Osteoblast (primary cell): ENCODE measurements around the gene PLA1A. TPM values are rescaled to one million over a fixed set of nuclear protein-coding genes. Genes with fewer than 3 reads are reported as not detected.
A peak's percentile ranks its signal among the peaks of the same experiment; 100 is the strongest.

Source experiments
- DNase-seq: peaks from one replicate; pipeline ENCODE4 v3.0.0; 2011; ENCODE audit warnings: low spot score, mixed read lengths; ENCODE audit not compliant: insufficient read length; ENCODE audit errors: missing footprints
- H2AFZ ChIP-seq: 2 replicates; pipeline ENCODE4 v1.6.0; 2011; ENCODE audit warnings: mild to moderate bottlenecking, low read length
- H3K27ac ChIP-seq: 2 replicates; pipeline ENCODE4 v1.5.1; 2011; ENCODE audit warnings: mild to moderate bottlenecking, low read depth, low read length, moderate library complexity
- H3K27me3 ChIP-seq: 2 replicates; pipeline ENCODE4 v1.6.0; 2012; ENCODE audit warnings: mild to moderate bottlenecking, control low read depth, inconsistent platforms, low read length, moderate library complexity; ENCODE audit not compliant: insufficient read depth
- H3K36me3 ChIP-seq: 2 replicates; pipeline ENCODE4 v1.5.1; 2011; ENCODE audit warnings: mild to moderate bottlenecking, low read length, control low read depth, moderate library complexity; ENCODE audit not compliant: insufficient read depth
- H3K4me1 ChIP-seq: 2 replicates; pipeline ENCODE4 v1.5.1; 2011; ENCODE audit warnings: mild to moderate bottlenecking, low read length, control low read depth, moderate library complexity; ENCODE audit not compliant: insufficient read depth
- H3K4me2 ChIP-seq: 2 replicates; pipeline ENCODE4 v1.6.0; 2011; ENCODE audit warnings: mild to moderate bottlenecking, low read length; ENCODE audit not compliant: insufficient read depth
- H3K4me3 ChIP-seq: fragments of 200-600 bp; sonication (generic); 3 replicates; pipeline ENCODE4 v1.5.1; 2012; ENCODE audit warnings: mild to moderate bottlenecking, low read length, inconsistent platforms; ENCODE audit not compliant: insufficient read depth
- H3K79me2 ChIP-seq: 2 replicates; pipeline ENCODE4 v1.6.0; 2012; ENCODE audit warnings: mild to moderate bottlenecking, low read length, control low read depth, inconsistent platforms; ENCODE audit not compliant: insufficient read depth
- H3K9me3 ChIP-seq: 2 replicates; pipeline ENCODE4 v1.5.1; 2011; ENCODE audit warnings: low read depth, low read length, control low read depth
- H4K20me1 ChIP-seq: 2 replicates; pipeline ENCODE4 v1.6.0; 2012; ENCODE audit warnings: mild to moderate bottlenecking, low read length, control low read depth; ENCODE audit not compliant: insufficient read depth
- total RNA-seq: library from RNA; depleted of rRNA; stranded (reverse); fragments of >200 nt; gene quantifications from 2 replicates; pipeline ENCODE4 v1.2.3, GENCODE V29; 2012
- TF ChIP-seq, protein P1 (sequence below): IDR thresholded peaks from 2 replicates; pipeline ENCODE4 v1.5.1; 2011; ENCODE audit warnings: mild to moderate bottlenecking, low read depth, low read length, moderate library complexity; ENCODE audit errors: extremely low read depth

PLA1A gene
- total RNA-seq, 1 donor: 0.36 TPM

DNA sequence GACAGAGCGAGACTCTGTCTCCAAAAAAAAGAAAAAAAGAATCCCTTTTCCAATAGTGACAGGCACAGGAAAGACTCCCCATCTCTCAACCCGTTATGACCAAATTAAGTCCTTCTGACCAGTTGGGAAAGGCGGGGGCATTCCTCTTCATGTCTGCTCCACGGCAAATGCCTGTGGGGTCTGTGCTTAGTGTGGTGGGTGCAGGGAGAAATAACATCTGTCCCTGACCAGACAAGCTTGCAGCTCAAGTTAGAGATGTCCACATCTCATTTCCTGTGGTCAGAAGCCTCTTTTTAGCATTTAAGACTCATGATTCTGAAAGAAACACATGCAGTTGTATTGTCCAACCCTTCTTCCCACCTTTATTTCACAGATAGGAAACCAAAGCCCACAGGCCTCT, 16.2 kb downstream of the PLA1A start:
- Histone ChIP-seq H3K36me3 (no peaks in the 10 kb centered on the region), H2AFZ (peak overlapping the region; percentile 41), H3K9me3 (no peaks in the 10 kb centered on the region), H3K79me2 (no peaks in the 10 kb centered on the region), H3K27ac (no peak overlapping the region), H3K4me2 (no peak overlapping the region), H4K20me1 (no peaks in the 10 kb centered on the region), H3K27me3 (peaks cover 2% of the 10 kb centered on the region), H3K4me3 (no peak overlapping the region), H3K4me1 (peaks cover 1% of the 10 kb centered on the region)
- peak; percentile 23 for DNase-seq
- TF ChIP-seq, protein P1, sequence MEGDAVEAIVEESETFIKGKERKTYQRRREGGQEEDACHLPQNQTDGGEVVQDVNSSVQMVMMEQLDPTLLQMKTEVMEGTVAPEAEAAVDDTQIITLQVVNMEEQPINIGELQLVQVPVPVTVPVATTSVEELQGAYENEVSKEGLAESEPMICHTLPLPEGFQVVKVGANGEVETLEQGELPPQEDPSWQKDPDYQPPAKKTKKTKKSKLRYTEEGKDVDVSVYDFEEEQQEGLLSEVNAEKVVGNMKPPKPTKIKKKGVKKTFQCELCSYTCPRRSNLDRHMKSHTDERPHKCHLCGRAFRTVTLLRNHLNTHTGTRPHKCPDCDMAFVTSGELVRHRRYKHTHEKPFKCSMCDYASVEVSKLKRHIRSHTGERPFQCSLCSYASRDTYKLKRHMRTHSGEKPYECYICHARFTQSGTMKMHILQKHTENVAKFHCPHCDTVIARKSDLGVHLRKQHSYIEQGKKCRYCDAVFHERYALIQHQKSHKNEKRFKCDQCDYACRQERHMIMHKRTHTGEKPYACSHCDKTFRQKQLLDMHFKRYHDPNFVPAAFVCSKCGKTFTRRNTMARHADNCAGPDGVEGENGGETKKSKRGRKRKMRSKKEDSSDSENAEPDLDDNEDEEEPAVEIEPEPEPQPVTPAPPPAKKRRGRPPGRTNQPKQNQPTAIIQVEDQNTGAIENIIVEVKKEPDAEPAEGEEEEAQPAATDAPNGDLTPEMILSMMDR: no peak

DNA sequence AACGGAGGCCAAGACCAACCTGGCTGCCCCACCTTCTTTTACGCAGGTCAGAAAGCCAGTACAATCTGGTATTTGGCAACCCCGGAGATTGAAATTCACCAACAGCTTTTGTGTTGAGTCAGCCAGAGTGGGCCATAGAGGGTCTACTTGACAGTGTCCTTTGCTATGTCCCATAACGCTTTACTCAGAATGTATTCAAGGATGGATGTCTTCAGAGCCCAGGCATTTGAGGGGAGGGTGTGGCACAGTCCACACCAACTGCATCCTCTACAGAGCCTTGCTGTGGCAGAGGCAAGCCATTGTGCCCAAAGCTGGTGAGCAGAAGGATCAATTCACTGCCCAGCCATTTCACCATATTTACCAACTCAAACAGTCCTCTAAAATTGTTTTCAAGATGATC, 18.4 kb downstream of the PLA1A start:
- H3K4me1 ChIP-seq: peaks cover 2% of the 10 kb centered on the region
- H3K4me3 ChIP-seq: no peak overlapping the region
- no peaks in the 10 kb centered on the region for H3K79me2 ChIP-seq
- no peak overlapping the region for H2AFZ ChIP-seq
- no peaks in the 10 kb centered on the region for H4K20me1 ChIP-seq
- TF ChIP-seq, protein P1: no peak
- no peak overlapping the region for H3K4me2 ChIP-seq
- DNase-seq: no peak
- no peaks in the 10 kb centered on the region for H3K9me3 ChIP-seq
- no peak overlapping the region for H3K27ac ChIP-seq
- H3K27me3 ChIP-seq: no peaks in the 10 kb centered on the region
- H3K36me3 ChIP-seq: no peaks in the 10 kb centered on the region

DNA sequence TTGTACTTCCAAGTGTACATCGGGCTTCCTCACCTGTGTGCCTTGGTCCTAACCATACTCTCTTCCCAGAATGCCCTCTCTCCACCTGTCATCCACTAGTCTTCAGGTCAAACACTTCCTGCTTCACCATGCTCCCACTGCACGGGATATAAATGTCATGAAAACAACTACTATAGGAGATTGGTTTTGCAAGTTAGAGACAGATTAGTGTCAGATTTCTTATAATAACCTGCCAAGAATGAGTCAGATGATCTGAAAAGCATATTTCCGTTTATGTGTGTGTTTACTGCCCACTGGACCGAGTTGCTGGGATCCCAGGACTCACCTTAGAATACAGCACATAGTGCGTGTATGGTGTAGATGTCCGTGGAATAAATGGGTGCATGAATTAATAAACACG, 21.4 kb downstream of the PLA1A start:
- Histone ChIP-seq H3K79me2 (no peaks in the 10 kb centered on the region), H3K4me3 (no peak overlapping the region), H3K9me3 (no peaks in the 10 kb centered on the region), H3K4me2 (no peak overlapping the region), H3K36me3 (no peaks in the 10 kb centered on the region), H3K27ac (no peak overlapping the region), H2AFZ (no peak overlapping the region), H3K27me3 (no peaks in the 10 kb centered on the region), H3K4me1 (peaks cover 2% of the 10 kb centered on the region), H4K20me1 (no peaks in the 10 kb centered on the region)
- TF ChIP-seq, protein P1: no peak
- DNase-seq: peak; percentile 61

DNA sequence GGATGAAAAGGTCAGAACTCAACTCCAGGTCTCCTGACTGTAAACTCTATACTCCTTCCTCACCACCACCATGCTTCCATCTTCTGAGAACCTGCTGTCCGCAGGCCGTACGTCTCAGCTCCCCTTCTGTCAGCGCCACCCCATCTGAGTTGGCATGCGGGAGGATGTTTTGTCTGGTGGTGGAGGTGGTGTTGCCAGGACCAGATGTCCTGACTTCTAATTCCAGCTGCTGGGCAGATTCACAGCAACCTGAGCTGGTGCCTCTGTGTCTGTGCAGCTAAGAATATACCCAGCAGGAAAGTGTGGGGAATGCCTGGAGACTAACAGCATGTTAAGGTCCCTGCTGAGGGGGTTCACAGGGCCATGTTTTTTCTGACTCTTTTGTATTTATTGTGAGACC, 23.2 kb downstream of the PLA1A start:
- TF ChIP-seq, protein P1: no peak
- H3K4me1 ChIP-seq: peaks cover 2% of the 10 kb centered on the region
- no peak overlapping the region for H3K27ac ChIP-seq
- no peak overlapping the region for H3K4me2 ChIP-seq
- H2AFZ ChIP-seq: no peak overlapping the region
- H3K79me2 ChIP-seq: no peaks in the 10 kb centered on the region
- H3K4me3 ChIP-seq: no peak overlapping the region
- H3K36me3 ChIP-seq: no peaks in the 10 kb centered on the region
- H3K27me3 ChIP-seq: no peaks in the 10 kb centered on the region
- H3K9me3 ChIP-seq: no peaks in the 10 kb centered on the region
- H4K20me1 ChIP-seq: no peaks in the 10 kb centered on the region
- DNase-seq: no peak
